ENCODE results near the gene NEIL1. TPM values are rescaled to one million over a fixed set of nuclear protein-coding genes. Genes with fewer than 3 reads are reported as not detected.
"Not testable (repeated sequence)": the region's sequence is repeated elsewhere in the genome, so short reads cannot be mapped to it uniquely, and the experiment has no call there.

Gene NEIL1
- total and polyA plus RNA-seq, 7 experiments from 2014 or later: 1.7 to 49.9 (median 14.7) TPM

- H3K27ac Mint-ChIP-seq; H3K9me3 ChIP-seq (ENCODE audit: control insufficient read depth in 2 of 3, low read length in 3 of 3); intact Hi-C loops (cut with micrococcal nuclease); POLR2A ChIA-PET; H3K27me3 ChIP-seq (ENCODE audit: control insufficient read depth in 2 of 2, insufficient read depth in 2 of 2, low read length in 2 of 2); H3K36me3 ChIP-seq (ENCODE audit: control insufficient read depth in 2 of 3, insufficient read depth in 3 of 3, low read length in 3 of 3); H3K4me3 ChIP-seq (ENCODE audit: low read length); H3K36me3 Mint-ChIP-seq; H3K4me1 Mint-ChIP-seq; H3K27ac ChIP-seq (ENCODE audit: low read depth, low read length); H3K4me1 ChIP-seq (ENCODE audit: control insufficient read depth in 2 of 2, insufficient read depth in 2 of 2, low read length in 2 of 2); DNase-seq; CTCF ChIA-PET; H3K9me3 Mint-ChIP-seq; H3K4me3 Mint-ChIP-seq; ATAC-seq: not testable (repeated sequence)
- H3K27me3 Mint-ChIP-seq: peaks cover 0 to 20% (median 0%) of the 10 kb centered on the region in 5 donors
These were observed 27.5 kb upstream of the NEIL1 start for GRCh38 chr15:75319231-75319897.

GRCh38 chr15:75321711-75322110, 25.1 kb upstream of the NEIL1 start:
- Mint-ChIP-seq H3K27me3 (peaks cover 0 to 16% (median 0%) of the 10 kb centered on the region in 5 donors), H3K4me3 (no peak overlapping the region), H3K9me3 (no peaks in the 10 kb centered on the region), H3K27ac (no peak overlapping the region), H3K36me3 (no peaks in the 10 kb centered on the region), H3K4me1 (no peaks in the 10 kb centered on the region)
- no peaks in the 10 kb centered on the region for H3K4me1 ChIP-seq (ENCODE audit: control insufficient read depth in 2 of 2, insufficient read depth in 2 of 2, low read length in 2 of 2)
- no peaks in the 10 kb centered on the region for H3K36me3 ChIP-seq (ENCODE audit: control insufficient read depth in 2 of 3, insufficient read depth in 3 of 3, low read length in 3 of 3)
- no peak for DNase-seq
- H3K4me3 ChIP-seq (ENCODE audit: low read length): no peak overlapping the region
- ATAC-seq: no peak
- no peaks in the 10 kb centered on the region for H3K9me3 ChIP-seq (ENCODE audit: control insufficient read depth in 2 of 3, low read length in 3 of 3)
- H3K27ac ChIP-seq (ENCODE audit: low read depth, low read length): no peak overlapping the region
- ChIA-PET CTCF (interaction anchor here (0.6 kb wide), 1 partner anchor 350 kb away, joined by 3 read pairs; no protein-coding TSS in a partner anchor), POLR2A (no interaction called here)
- intact Hi-C loops (cut with micrococcal nuclease): no loop called here
- no peaks in the 10 kb centered on the region for H3K27me3 ChIP-seq (ENCODE audit: control insufficient read depth in 2 of 2, insufficient read depth in 2 of 2, low read length in 2 of 2)

GRCh38 chr15:75325922-75326321, 20.9 kb upstream of the NEIL1 start:
- Mint-ChIP-seq H3K4me3 (no peak overlapping the region), H3K27me3 (peaks cover 0 to 9% (median 0%) of the 10 kb centered on the region in 5 donors), H3K4me1 (no peaks in the 10 kb centered on the region), H3K9me3 (no peaks in the 10 kb centered on the region), H3K36me3 (no peaks in the 10 kb centered on the region), H3K27ac (no peak overlapping the region)
- DNase-seq: no peak
- no peaks in the 10 kb centered on the region for H3K4me1 ChIP-seq (ENCODE audit: control insufficient read depth in 2 of 2, insufficient read depth in 2 of 2, low read length in 2 of 2)
- no peak for ATAC-seq
- CTCF ChIA-PET: no interaction called here
- intact Hi-C loops (cut with micrococcal nuclease): no loop called here
- H3K36me3 ChIP-seq (ENCODE audit: control insufficient read depth in 2 of 3, insufficient read depth in 3 of 3, low read length in 3 of 3): no peaks in the 10 kb centered on the region
- POLR2A ChIA-PET: no interaction called here
- H3K9me3 ChIP-seq (ENCODE audit: control insufficient read depth in 2 of 3, low read length in 3 of 3): no peaks in the 10 kb centered on the region
- no peak overlapping the region for H3K4me3 ChIP-seq (ENCODE audit: low read length)
- H3K27ac ChIP-seq (ENCODE audit: low read depth, low read length): no peak overlapping the region
- H3K27me3 ChIP-seq (ENCODE audit: control insufficient read depth in 2 of 2, insufficient read depth in 2 of 2, low read length in 2 of 2): no peaks in the 10 kb centered on the region

GRCh38 chr15:75327005-75327404, 19.8 kb upstream of the NEIL1 start:
- Histone ChIP-seq H3K27ac (ENCODE audit: low read depth, low read length) (no peak overlapping the region), H3K27me3 (ENCODE audit: control insufficient read depth in 2 of 2, insufficient read depth in 2 of 2, low read length in 2 of 2) (no peaks in the 10 kb centered on the region), H3K9me3 (ENCODE audit: control insufficient read depth in 2 of 3, low read length in 3 of 3) (no peaks in the 10 kb centered on the region), H3K4me1 (ENCODE audit: control insufficient read depth in 2 of 2, insufficient read depth in 2 of 2, low read length in 2 of 2) (no peaks in the 10 kb centered on the region), H3K36me3 (ENCODE audit: control insufficient read depth in 2 of 3, insufficient read depth in 3 of 3, low read length in 3 of 3) (no peaks in the 10 kb centered on the region), H3K4me3 (ENCODE audit: low read length) (no peak overlapping the region)
- CTCF ChIA-PET: no interaction called here
- H3K4me1 Mint-ChIP-seq: no peaks in the 10 kb centered on the region
- no peak overlapping the region for H3K4me3 Mint-ChIP-seq
- H3K9me3 Mint-ChIP-seq: no peaks in the 10 kb centered on the region
- intact Hi-C loops (cut with micrococcal nuclease): no loop called here
- H3K36me3 Mint-ChIP-seq: no peaks in the 10 kb centered on the region
- POLR2A ChIA-PET: no interaction called here
- H3K27me3 Mint-ChIP-seq: peaks cover 0 to 7% (median 0%) of the 10 kb centered on the region in 5 donors
- no peak for ATAC-seq
- no peak overlapping the region for H3K27ac Mint-ChIP-seq
- no peak for DNase-seq

GRCh38 chr15:75327491-75327890, 19.3 kb upstream of the NEIL1 start:
- Mint-ChIP-seq H3K27ac (no peak overlapping the region), H3K4me3 (no peak overlapping the region), H3K4me1 (no peaks in the 10 kb centered on the region), H3K9me3 (no peaks in the 10 kb centered on the region), H3K27me3 (peaks cover 0 to 8% (median 0%) of the 10 kb centered on the region in 5 donors), H3K36me3 (no peaks in the 10 kb centered on the region)
- H3K36me3 ChIP-seq (ENCODE audit: control insufficient read depth in 2 of 3, insufficient read depth in 3 of 3, low read length in 3 of 3): no peaks in the 10 kb centered on the region
- no peaks in the 10 kb centered on the region for H3K4me1 ChIP-seq (ENCODE audit: control insufficient read depth in 2 of 2, insufficient read depth in 2 of 2, low read length in 2 of 2)
- DNase-seq: no peak
- no peak overlapping the region for H3K27ac ChIP-seq (ENCODE audit: low read depth, low read length)
- no peak overlapping the region for H3K4me3 ChIP-seq (ENCODE audit: low read length)
- CTCF ChIA-PET: no interaction called here
- no peaks in the 10 kb centered on the region for H3K27me3 ChIP-seq (ENCODE audit: control insufficient read depth in 2 of 2, insufficient read depth in 2 of 2, low read length in 2 of 2)
- no peaks in the 10 kb centered on the region for H3K9me3 ChIP-seq (ENCODE audit: control insufficient read depth in 2 of 3, low read length in 3 of 3)
- no peak for ATAC-seq
- POLR2A ChIA-PET: interaction anchor here (0.7 kb wide), 1 partner anchor 32 kb away, joined by 3 read pairs; no protein-coding TSS in a partner anchor
- intact Hi-C loops (cut with micrococcal nuclease): no loop called here

GRCh38 chr15:75328493-75329314, 18.1 kb upstream of the NEIL1 start:
- ChIA-PET CTCF (no interaction called here), POLR2A (no interaction called here)

More at GRCh38 chr15:75328493-75329314, 18.1 kb upstream of the NEIL1 start:
- ATAC-seq: no peak
- intact Hi-C loops (cut with micrococcal nuclease): no loop called here
- Mint-ChIP-seq H3K4me1 (no peaks in the 10 kb centered on the region), H3K4me3 (no peak overlapping the region), H3K27ac (no peak overlapping the region), H3K9me3 (no peaks in the 10 kb centered on the region), H3K27me3 (peaks cover 0 to 8% (median 0%) of the 10 kb centered on the region in 5 donors), H3K36me3 (no peaks in the 10 kb centered on the region)
- H3K9me3 ChIP-seq (ENCODE audit: control insufficient read depth in 2 of 3, low read length in 3 of 3): no peaks in the 10 kb centered on the region
- no peak for DNase-seq
- no peaks in the 10 kb centered on the region for H3K36me3 ChIP-seq (ENCODE audit: control insufficient read depth in 2 of 3, insufficient read depth in 3 of 3, low read length in 3 of 3)
- no peaks in the 10 kb centered on the region for H3K4me1 ChIP-seq (ENCODE audit: control insufficient read depth in 2 of 2, insufficient read depth in 2 of 2, low read length in 2 of 2)
- H3K4me3 ChIP-seq (ENCODE audit: low read length): no peak overlapping the region
- H3K27me3 ChIP-seq (ENCODE audit: control insufficient read depth in 2 of 2, insufficient read depth in 2 of 2, low read length in 2 of 2): no peaks in the 10 kb centered on the region
- H3K27ac ChIP-seq (ENCODE audit: low read depth, low read length): no peak overlapping the region
